Natural killer cell (primary cell): Measurements from ENCODE around the gene FA2H. TPM values are rescaled to one million over a fixed set of nuclear protein-coding genes. Genes with fewer than 3 reads are reported as not detected.

Experiments used
- ATAC-seq, 3 donors: fragments of 150-1000 bp in 2 of 3; fragments of 200-7000 bp in 1 of 3; cut with Tn5 transposase; 1 replicate in 1 of 3; 2 replicates in 2 of 3; pipeline ENCODE4 v1.10.0; 2021; ENCODE audit warnings: mild to moderate bottlenecking in 2 of 3, moderate library complexity in 2 of 3
- DNase-seq, 2 donors: peaks; one replicate each; pipeline versions ENCODE4 v3.0.0 to v3.0.0-alpha.2; 2013 to 2021; ENCODE audit warnings: mixed read lengths in 1 of 2
- H3K27ac ChIP-seq: one replicate; pipeline ENCODE4 v1.5.1; 2013; ENCODE audit warnings: mild to moderate bottlenecking, low read length
- H3K27me3 ChIP-seq: one replicate; pipeline ENCODE4 v1.6.1; 2013; ENCODE audit warnings: low read length; ENCODE audit not compliant: control insufficient read depth, insufficient read depth
- H3K36me3 ChIP-seq: one replicate; pipeline ENCODE4 v1.6.1; 2013; ENCODE audit warnings: low read length; ENCODE audit not compliant: control insufficient read depth, insufficient read depth
- H3K4me1 ChIP-seq: one replicate; pipeline ENCODE4 v1.6.1; 2013; ENCODE audit warnings: low read length; ENCODE audit not compliant: control insufficient read depth, insufficient read depth
- H3K4me3 ChIP-seq: one replicate; pipeline ENCODE4 v1.5.1; 2013; ENCODE audit warnings: low read length
- H3K9me3 ChIP-seq: one replicate; pipeline ENCODE4 v1.6.1; 2013; ENCODE audit warnings: low read length; ENCODE audit not compliant: control insufficient read depth, insufficient read depth
- H3K27ac Mint-ChIP-seq, 2 donors: one replicate each; pipeline ENCODE4 v1.8.0; 2022; ENCODE audit warnings: mild to moderate bottlenecking in 2 of 2, mixed read lengths in 2 of 2, moderate library complexity in 1 of 2
- H3K27me3 Mint-ChIP-seq, 2 donors: one replicate each; pipeline ENCODE4 v1.8.0; 2022; ENCODE audit warnings: low read depth in 2 of 2, mixed read lengths in 2 of 2
- H3K36me3 Mint-ChIP-seq: one replicate; pipeline ENCODE4 v1.8.0; 2022; ENCODE audit warnings: mixed read lengths
- H3K4me1 Mint-ChIP-seq, 2 donors: one replicate each; pipeline ENCODE4 v1.8.0; 2022; ENCODE audit warnings: mixed read lengths in 2 of 2
- H3K4me3 Mint-ChIP-seq: one replicate; pipeline ENCODE4 v1.8.0; 2022; ENCODE audit warnings: mild to moderate bottlenecking, moderate library complexity, mixed read lengths
- H3K9me3 Mint-ChIP-seq, 2 donors: one replicate each; pipeline ENCODE4 v1.8.0; 2022; ENCODE audit warnings: mixed read lengths in 2 of 2
- CTCF ChIP-seq: fragments of 200-600 bp; IDR thresholded peaks from one replicate; pipeline ENCODE4 v1.8.0; 2022; ENCODE audit warnings: antibody characterized with exemption
- WGBS: methylation state at CpG from one replicate; pipeline ENCODE4 v1.1.7; 2013; ENCODE audit warnings: missing lambda C conversion rate; ENCODE audit not compliant: insufficient coverage; 5-methylcytosine and 5-hydroxymethylcytosine counted together
- intact Hi-C: fragments of 100-400 bp; cut with micrococcal nuclease; formaldehyde crosslinking; loops from one replicate; pipeline ENCODE4 v1.14.2; 2022
- total RNA-seq, 4 donors: library from RNA; stranded (reverse); fragments of 120-200 nt in 1 of 4; gene quantifications; one replicate each; pipeline versions ENCODE4 v1.2.3 to v1.2.4, GENCODE V29; 2013 to 2022

Gene FA2H
- total RNA-seq, 3 donors from 2014 or later (not counting 1 experiment from before 2014, with no cell fraction given): 0.14 to 0.93 TPM; not detected in 1

- H3K27ac Mint-ChIP-seq: no peak overlapping the region
- H3K4me1 Mint-ChIP-seq: no peaks in the 10 kb centered on the region
- H3K4me1 ChIP-seq: no peaks in the 10 kb centered on the region
- DNase-seq (no peak), ATAC-seq (no peak)
- H3K27me3 ChIP-seq: no peaks in the 10 kb centered on the region
- H3K4me3 Mint-ChIP-seq: no peak overlapping the region
- H3K4me3 ChIP-seq: no peak overlapping the region
- no peaks in the 10 kb centered on the region for H3K9me3 Mint-ChIP-seq
- no peaks in the 10 kb centered on the region for H3K9me3 ChIP-seq
- H3K27ac ChIP-seq: no peak overlapping the region
- intact Hi-C loops: no loop called here
- H3K36me3 Mint-ChIP-seq: no peaks in the 10 kb centered on the region
- no peaks in the 10 kb centered on the region for H3K36me3 ChIP-seq
- peaks cover 7 to 11% of the 10 kb centered on the region in 2 donors for H3K27me3 Mint-ChIP-seq
- no peak for TF ChIP-seq CTCF
Measured at GRCh38 chr16:74761665-74762064, 13.0 kb downstream of the FA2H start.

- H3K36me3 ChIP-seq: no peaks in the 10 kb centered on the region
- H3K36me3 Mint-ChIP-seq: no peaks in the 10 kb centered on the region
Measured at GRCh38 chr16:74760007-74760767, 14.4 kb downstream of the FA2H start.

GRCh38 chr16:74759564-74759963 is 15.1 kb downstream of the FA2H start:
- H3K9me3 Mint-ChIP-seq: no peaks in the 10 kb centered on the region
- no peak for DNase-seq
- no peaks in the 10 kb centered on the region for H3K27me3 ChIP-seq
- WGBS: 92% methylated on average over 3 of the region's 3 CpGs
- H3K4me1 ChIP-seq: no peaks in the 10 kb centered on the region
- H3K4me3 ChIP-seq: no peak overlapping the region
- H3K4me3 Mint-ChIP-seq: no peak overlapping the region
- H3K36me3 Mint-ChIP-seq: no peaks in the 10 kb centered on the region
- H3K4me1 Mint-ChIP-seq: no peaks in the 10 kb centered on the region
- no peak overlapping the region for H3K27ac ChIP-seq
- no peaks in the 10 kb centered on the region for H3K36me3 ChIP-seq
- no peaks in the 10 kb centered on the region for H3K9me3 ChIP-seq
- intact Hi-C loops: no loop called here
- H3K27ac Mint-ChIP-seq: no peak overlapping the region
- peaks cover 7 to 13% of the 10 kb centered on the region in 2 donors for H3K27me3 Mint-ChIP-seq
- ATAC-seq: no peak
- TF ChIP-seq CTCF: no peak

More at GRCh38 chr16:74760007-74760767, 14.4 kb downstream of the FA2H start:
- TF ChIP-seq CTCF: no peak
- 81% methylated on average over 11 of the region's 11 CpGs for WGBS
- Histone ChIP-seq H3K27ac (no peak overlapping the region), H3K27me3 (no peaks in the 10 kb centered on the region), H3K4me3 (no peak overlapping the region), H3K9me3 (no peaks in the 10 kb centered on the region), H3K4me1 (no peaks in the 10 kb centered on the region)
- no peaks in the 10 kb centered on the region for H3K4me1 Mint-ChIP-seq
- H3K27me3 Mint-ChIP-seq: peaks cover 7 to 13% of the 10 kb centered on the region in 2 donors
- ATAC-seq (no peak), DNase-seq (peak in 1 of 2 donors; percentile 29)
- intact Hi-C loops: no loop called here
- H3K27ac Mint-ChIP-seq: no peak overlapping the region
- H3K9me3 Mint-ChIP-seq: no peaks in the 10 kb centered on the region
- H3K4me3 Mint-ChIP-seq: no peak overlapping the region

DNA sequence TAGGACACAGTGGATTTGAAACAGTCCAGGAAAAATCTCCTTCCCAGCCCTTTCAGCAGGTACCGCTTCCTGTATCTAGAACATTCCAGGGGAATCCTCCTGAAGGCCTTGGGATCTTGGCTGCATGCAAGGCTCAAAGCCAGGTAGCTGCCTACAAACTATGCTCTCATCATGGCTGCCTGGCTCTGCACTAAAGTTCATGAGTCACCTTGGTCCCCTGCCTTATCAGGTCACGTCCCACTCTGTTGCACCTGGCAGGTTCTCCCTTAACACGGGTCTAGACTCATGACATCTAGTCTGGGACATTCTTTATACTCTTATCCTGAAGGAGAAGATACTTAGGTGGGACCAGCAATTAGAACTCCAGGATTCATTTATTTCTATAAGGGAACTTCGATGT is 15.8 kb downstream of the FA2H start:
- Histone ChIP-seq H3K36me3 (no peaks in the 10 kb centered on the region), H3K9me3 (no peaks in the 10 kb centered on the region), H3K4me1 (no peaks in the 10 kb centered on the region), H3K4me3 (no peak overlapping the region), H3K27ac (no peak overlapping the region), H3K27me3 (no peaks in the 10 kb centered on the region)
- Mint-ChIP-seq H3K4me1 (no peaks in the 10 kb centered on the region), H3K27ac (no peak overlapping the region), H3K36me3 (no peaks in the 10 kb centered on the region), H3K9me3 (no peaks in the 10 kb centered on the region), H3K27me3 (peaks cover 7 to 13% of the 10 kb centered on the region in 2 donors), H3K4me3 (no peak overlapping the region)
- DNase-seq: no peak
- no peak for ATAC-seq
- 92% methylated on average over 4 of the region's 4 CpGs for WGBS
- no peak for TF ChIP-seq CTCF
- intact Hi-C loops: no loop called here
